Stimulated activated CD4-positive, alpha-beta T cell treated with anti-CD3 and anti-CD28 coated beads, Interleukin-1b, Interleukin-23, amount 100 ng/mL, for 1 hour (primary cell): ENCODE results near the gene KCNQ4.

ENCODE experiments used
- DNase-seq, 2 donors: peaks; one replicate each; pipeline ENCODE4 v3.0.0-alpha.2; 2020; ENCODE audit warnings: low read depth in 2 of 2

The KCNQ4 gene

DNA sequence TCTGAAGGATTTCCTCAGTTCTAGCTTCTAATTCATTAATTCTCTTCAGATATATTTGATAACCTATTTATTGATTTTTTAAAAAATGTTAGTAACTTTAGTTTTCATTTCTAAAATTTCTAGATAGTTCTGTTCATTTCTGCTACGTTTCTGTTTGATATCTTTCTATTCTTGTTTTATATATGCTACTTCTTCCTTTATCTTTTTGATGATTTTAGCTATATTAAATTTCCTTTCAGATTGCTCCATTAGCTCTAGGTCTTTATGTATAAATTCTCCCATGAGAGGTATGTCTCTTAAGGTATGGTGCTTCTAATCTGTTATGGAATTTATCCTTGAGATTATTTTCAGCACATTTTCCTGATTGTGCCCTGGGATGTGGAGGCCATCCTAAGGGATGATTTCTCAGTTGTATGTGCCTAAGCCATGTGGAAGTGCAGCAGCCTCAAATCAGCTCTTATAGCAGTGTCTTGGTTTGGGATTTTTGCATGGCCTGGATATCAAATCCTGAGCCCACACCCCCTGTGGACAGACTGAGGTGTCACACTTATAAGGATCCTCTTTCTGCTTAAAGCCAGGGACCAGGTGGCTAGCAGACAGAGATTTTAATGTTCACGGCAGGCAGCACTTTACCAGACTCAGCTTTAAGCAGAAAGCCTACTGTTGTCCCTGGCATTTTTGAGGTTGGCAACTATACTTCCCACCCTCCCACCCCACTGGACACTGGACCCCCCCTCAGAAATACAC, 6.2 kb upstream of the KCNQ4 start:
- no peak for DNase-seq

- no peak for DNase-seq
These were observed 2.6 kb upstream of the KCNQ4 start for GRCh38 chr1:40780678-40781607.

DNA sequence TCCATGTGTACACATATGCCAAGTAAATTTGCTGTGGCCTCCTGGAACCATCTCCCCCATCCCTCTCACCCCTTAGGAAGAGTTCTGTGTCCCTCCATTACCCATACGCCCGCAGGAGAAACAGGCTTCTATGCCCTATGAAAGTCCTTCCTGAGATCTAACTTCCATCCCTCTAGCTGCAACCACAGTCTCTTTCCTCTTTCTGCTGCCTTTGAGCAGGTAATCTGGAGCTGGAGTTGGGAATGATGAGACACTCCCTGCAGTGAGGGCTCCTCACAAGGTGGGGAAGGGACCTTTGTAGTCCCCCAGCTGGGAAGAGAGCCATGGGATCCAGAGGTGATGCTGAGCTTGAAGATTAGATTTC, 2.0 kb upstream of the KCNQ4 start:
- DNase-seq, result no peak

- DNase-seq, result no peak
These were observed 1.1 kb upstream of the KCNQ4 start for GRCh38 chr1:40782371-40782956.

DNA sequence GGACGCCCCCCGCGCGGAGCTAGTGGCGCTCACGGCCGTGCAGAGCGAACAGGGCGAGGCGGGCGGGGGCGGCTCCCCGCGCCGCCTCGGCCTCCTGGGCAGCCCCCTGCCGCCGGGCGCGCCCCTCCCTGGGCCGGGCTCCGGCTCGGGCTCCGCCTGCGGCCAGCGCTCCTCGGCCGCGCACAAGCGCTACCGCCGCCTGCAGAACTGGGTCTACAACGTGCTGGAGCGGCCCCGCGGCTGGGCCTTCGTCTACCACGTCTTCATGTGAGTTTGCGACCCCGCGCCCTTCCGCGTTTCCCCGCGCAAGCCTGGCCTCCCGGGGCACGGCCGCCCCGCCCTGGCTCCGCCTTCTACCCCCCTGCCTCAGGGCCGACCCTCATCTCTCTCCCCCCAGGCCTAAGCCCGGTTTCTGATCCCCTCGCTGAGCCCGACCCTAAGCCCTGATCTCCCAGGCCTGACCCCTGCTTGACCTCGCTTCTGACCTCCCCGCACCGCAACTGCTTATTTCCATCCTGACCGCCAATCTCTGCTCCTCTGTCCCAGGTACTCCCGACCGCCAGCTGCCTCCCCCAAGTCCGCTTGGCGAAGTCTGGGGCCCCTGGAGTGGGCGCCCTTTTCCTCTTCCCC, 669 bp downstream of the KCNQ4 start:
- DNase-seq, result no peak

- no peak for DNase-seq
These were observed 1.2 kb downstream of the KCNQ4 start for GRCh38 chr1:40784771-40785151.

DNA sequence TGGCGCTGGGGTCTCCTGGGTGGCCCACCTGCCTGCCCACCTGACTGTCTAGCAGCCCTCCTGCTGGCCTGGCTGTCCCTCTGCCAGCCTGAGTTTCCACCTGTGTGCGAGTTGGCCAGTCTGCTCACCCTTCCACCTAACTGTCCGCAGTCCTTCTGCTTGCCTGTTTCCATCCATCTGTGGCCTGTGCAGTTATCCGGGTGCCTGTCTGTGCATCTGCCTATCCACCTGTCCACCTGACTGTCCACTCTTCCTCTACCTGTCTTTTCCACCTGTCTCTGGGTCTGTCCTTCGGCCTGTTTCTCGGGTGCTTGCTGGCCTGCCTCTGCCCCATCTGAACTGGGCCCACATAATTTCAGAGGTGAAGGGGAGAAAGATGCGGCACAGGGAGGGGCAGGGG, 1.9 kb downstream of the KCNQ4 start:
- DNase-seq, result no peak

DNA sequence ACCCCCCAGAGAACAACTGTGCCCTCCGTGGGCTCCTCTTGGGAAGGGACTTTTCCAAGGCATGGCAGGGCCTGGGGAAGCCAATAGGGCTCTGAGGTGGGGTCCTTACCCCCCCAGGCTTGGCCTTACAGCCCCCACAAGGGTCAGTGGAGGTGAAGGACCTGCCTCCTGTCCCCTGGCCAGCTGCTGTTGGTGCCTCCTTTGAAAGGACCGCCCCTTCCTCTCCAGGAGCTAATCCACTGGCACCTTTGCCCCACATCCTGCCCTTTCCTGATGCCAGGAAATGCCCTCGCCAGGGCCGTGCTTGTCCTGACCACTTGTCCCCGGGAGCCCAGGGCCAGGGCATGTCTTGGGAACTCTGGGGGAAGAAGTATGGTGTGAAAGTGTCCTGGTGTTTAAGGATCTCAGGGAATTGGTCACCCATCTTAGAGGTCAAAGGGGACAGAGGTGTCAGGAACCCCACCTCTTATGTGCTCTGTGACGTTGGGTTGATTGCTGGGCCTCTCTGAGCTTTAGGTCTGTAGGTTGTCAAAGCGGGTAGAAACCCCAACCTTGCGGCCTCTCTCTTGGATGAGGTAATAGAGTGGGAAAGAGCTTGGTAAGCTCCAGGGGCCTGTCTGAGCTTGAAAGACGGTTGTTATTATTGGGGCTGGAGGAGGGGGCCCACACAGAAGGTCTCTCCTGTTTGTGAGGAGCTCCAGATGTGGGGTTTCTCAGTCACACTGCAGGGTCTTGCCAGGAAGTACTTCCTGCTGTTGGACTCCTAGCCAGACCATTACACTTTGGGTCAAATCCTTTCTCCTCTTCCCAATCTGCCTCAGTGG, 2.8 kb downstream of the KCNQ4 start:
- no peak for DNase-seq

DNA sequence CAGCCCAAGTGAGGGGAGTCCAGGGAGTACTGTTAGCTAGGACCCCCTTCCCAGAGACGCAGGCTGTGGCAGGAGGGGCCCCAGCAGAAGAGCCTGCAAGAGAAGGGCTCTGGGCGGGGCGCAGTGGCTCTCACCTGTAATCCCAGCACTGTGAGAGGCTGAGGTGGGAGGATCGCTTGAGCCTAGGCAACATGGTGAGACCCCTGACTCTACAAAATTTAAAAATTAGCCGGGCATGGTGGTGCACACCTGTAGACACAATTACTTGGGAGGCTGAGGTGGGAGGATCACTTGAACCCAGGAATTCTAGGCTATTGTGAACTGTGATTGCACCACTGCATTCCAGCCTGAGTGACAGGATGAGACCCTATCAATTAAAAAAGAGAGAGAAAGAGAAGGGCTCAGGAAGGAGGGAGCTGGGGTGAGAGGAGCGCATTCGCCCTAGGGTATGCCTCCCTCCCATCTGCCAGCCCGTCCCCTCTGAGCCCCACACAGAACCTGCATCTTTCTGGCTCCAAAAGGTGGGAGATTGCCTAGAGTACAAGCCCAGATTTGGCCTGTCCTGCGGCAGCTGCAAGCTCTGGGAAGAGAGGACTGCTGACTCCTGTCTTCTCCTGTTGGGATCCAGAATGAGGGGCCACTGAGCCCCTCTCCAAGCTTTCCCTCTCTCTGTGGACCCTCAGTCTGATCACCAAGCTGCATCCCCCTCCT, 3.6 kb downstream of the KCNQ4 start:
- no peak for DNase-seq

- no peak for DNase-seq
These were observed 4.4 kb downstream of the KCNQ4 start for GRCh38 chr1:40787737-40788560.

DNA sequence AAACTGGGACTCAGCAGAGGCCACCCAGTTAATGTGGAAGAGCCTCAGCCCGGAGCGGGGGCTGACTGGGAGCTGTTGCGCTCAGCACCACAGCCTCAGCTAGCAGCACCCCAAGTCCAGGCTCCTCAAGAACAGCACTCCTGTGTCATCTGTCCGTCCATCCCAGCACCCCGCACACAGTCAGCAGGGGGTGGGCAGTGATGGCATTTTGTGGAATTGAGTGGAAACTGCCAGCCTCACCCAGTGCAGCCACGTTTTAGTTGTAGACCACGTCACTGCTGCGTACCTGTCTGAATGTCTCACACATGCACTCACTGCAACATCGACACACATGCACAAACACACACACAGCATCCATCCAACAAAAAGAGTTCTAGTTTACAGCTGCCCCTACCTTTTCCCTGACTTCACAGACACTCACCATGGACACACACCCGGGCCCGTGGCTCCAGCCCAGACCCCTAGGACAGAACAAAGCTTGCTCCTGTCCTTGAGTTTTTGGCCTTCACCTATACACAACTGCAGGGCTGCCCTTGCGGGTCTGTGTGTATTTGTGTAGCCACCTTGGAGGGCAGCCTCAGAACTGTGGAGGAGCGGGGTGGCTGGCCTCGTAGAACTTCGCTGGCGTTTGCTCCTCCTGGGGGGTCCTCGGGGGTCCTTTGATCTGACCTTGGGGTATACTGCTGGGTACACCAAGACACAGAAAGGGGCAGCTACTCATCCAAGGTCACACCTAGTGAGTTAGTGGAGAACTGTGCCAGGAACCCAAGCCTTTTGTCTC, 5.2 kb downstream of the KCNQ4 start:
- no peak for DNase-seq

- no peak for DNase-seq
These were observed 5.7 kb downstream of the KCNQ4 start for GRCh38 chr1:40789342-40789598.

GRCh38 chr1:40789661-40790430, 6.3 kb downstream of the KCNQ4 start:
- DNase-seq, result no peak

GRCh38 chr1:40792036-40792435, 8.4 kb downstream of the KCNQ4 start:
- no peak for DNase-seq

- no peak for DNase-seq
These were observed 10.0 kb downstream of the KCNQ4 start for GRCh38 chr1:40793617-40794016.

GRCh38 chr1:40794048-40794447, 10.5 kb downstream of the KCNQ4 start:
- DNase-seq, result no peak

- DNase-seq, result no peak
These were observed 11.6 kb downstream of the KCNQ4 start for GRCh38 chr1:40794974-40795715.
